Bronchial epithelial cell (primary cell): ENCODE data around the gene BCL7A. TPM values are rescaled to one million over a fixed set of nuclear protein-coding genes. Genes with fewer than 3 reads are reported as not detected.

Experiments
- DNase-seq: peaks from one replicate; pipeline ENCODE4 v3.0.0-alpha.2; 2010; ENCODE audit warnings: low read depth
- FAIRE-seq: peaks from 2 replicates; lab custom pipeline; 2011; peaks lifted over from hg19 to GRCh38; lab: Jason Lieb, UNC
- H3K27me3 ChIP-seq: 2 replicates; pipeline ENCODE4 v1.5.1; 2011; ENCODE audit warnings: low read length; ENCODE audit not compliant: control insufficient read depth, insufficient read depth
- H3K36me3 ChIP-seq: 2 replicates; pipeline ENCODE4 v1.5.1; 2011; ENCODE audit warnings: low read length; ENCODE audit not compliant: control insufficient read depth, insufficient read depth
- H3K4me3 ChIP-seq: 2 replicates; pipeline ENCODE4 v1.5.1; 2011; ENCODE audit warnings: mild to moderate bottlenecking, low read depth, low read length, control low read depth
- CTCF ChIP-seq: IDR thresholded peaks from 2 replicates; pipeline ENCODE4 v1.5.1; 2011; ENCODE audit warnings: mild to moderate bottlenecking, moderate library complexity, low read length, control low read depth, inconsistent platforms; ENCODE audit not compliant: insufficient read depth, severe bottlenecking
- total RNA-seq: library from RNA; depleted of rRNA; stranded (reverse); fragments of >200 nt; gene quantifications from 2 replicates; pipeline ENCODE4 v1.2.1, GENCODE V29; 2014

BCL7A gene
- total RNA-seq, 1 donor from 2014 or later = 17.1 TPM

- H3K27me3 ChIP-seq = no peaks in the 10 kb centered on the region
- no peak overlapping the region for H3K4me3 ChIP-seq
- TF ChIP-seq CTCF = no peak
- DNase-seq (peak; percentile 21), FAIRE-seq (no peak)
- H3K36me3 ChIP-seq = peaks cover 1% of the 10 kb centered on the region
Measured at GRCh38 chr12:121996050-121996944, 25.4 kb upstream of the BCL7A start.

- no peak overlapping the region for H3K4me3 ChIP-seq
- FAIRE-seq (no peak), DNase-seq (peak; percentile 68)
- no peaks in the 10 kb centered on the region for H3K27me3 ChIP-seq
- TF ChIP-seq CTCF = no peak
- peaks cover 1% of the 10 kb centered on the region for H3K36me3 ChIP-seq
Measured at GRCh38 chr12:121996945-121997612, 24.6 kb upstream of the BCL7A start.

- Histone ChIP-seq H3K27me3 (no peaks in the 10 kb centered on the region), H3K36me3 (peaks cover 1% of the 10 kb centered on the region), H3K4me3 (peak overlapping the region; percentile 9)
- peak; percentile 83 for FAIRE-seq
- TF ChIP-seq CTCF = no peak
- peak; percentile 99 for DNase-seq
Measured at GRCh38 chr12:122001466-122002209, 20.0 kb upstream of the BCL7A start.

GRCh38 chr12:122003651-122004611 lies 17.8 kb upstream of the BCL7A start:
- no peak for DNase-seq
- H3K4me3 ChIP-seq = no peak overlapping the region

More at GRCh38 chr12:122003651-122004611, 17.8 kb upstream of the BCL7A start:
- no peak for FAIRE-seq
- Histone ChIP-seq H3K27me3 (no peaks in the 10 kb centered on the region), H3K36me3 (peaks cover 1% of the 10 kb centered on the region)
- TF ChIP-seq CTCF = no peak
